PFSK-1 (cell line): ENCODE measurements around the gene DGKZ.

ENCODE experiments used
- FOXP2 ChIP-seq: optimal IDR thresholded peaks from 2 replicates; pipeline ENCODE3; 2011; ENCODE audit warnings: borderline replicate concordance, control low read depth, inconsistent platforms; ENCODE audit not compliant: insufficient read depth; ENCODE audit errors: extremely low read length, extremely low read depth
- POLR2AphosphoS5 ChIP-seq: IDR thresholded peaks from 2 replicates; pipeline ENCODE4 v1.6.1; 2012; ENCODE audit warnings: low read depth, mild to moderate bottlenecking, control low read depth, low read length, moderate library complexity
- REST ChIP-seq, 2 experiments: IDR thresholded peaks; 2 replicates each; pipeline versions ENCODE4 v1.6.1 to v1.8.0; 2011 to 2012; ENCODE audit warnings: low read depth in 2 of 2, low read length in 2 of 2, control low read depth in 1 of 2, inconsistent platforms in 1 of 2, mild to moderate bottlenecking in 1 of 2, moderate library complexity in 1 of 2; ENCODE audit not compliant: insufficient read depth in 1 of 2
- SIN3A ChIP-seq: IDR thresholded peaks from 2 replicates; pipeline ENCODE4 v1.6.1; 2012; ENCODE audit warnings: mild to moderate bottlenecking, low read length, moderate library complexity, borderline replicate concordance; ENCODE audit not compliant: insufficient read depth
- TAF1 ChIP-seq: IDR thresholded peaks from 2 replicates; pipeline ENCODE4 v1.6.1; 2012; ENCODE audit warnings: low read length, control low read depth, borderline replicate concordance; ENCODE audit not compliant: insufficient read depth

Gene DGKZ

GRCh38 chr11:46345881-46346484 lies 1.3 kb upstream of the DGKZ start:
- TF ChIP-seq SIN3A (no peak), POLR2AphosphoS5 (no peak), TAF1 (no peak), FOXP2 (no peak), REST (IDR thresholded peaks at IDR 0.05; ENCODE audit: insufficient read depth in 1 of 2, low read depth in 2 of 2, low read length in 2 of 2) (no peak)

- TF ChIP-seq POLR2AphosphoS5: no peak
- TF ChIP-seq TAF1: no peak
- TF ChIP-seq FOXP2: no peak
- no peak for TF ChIP-seq SIN3A
- TF ChIP-seq REST (IDR thresholded peaks at IDR 0.05; ENCODE audit: insufficient read depth in 1 of 2, low read depth in 2 of 2, low read length in 2 of 2): no peak
Observed at GRCh38 chr11:46347637-46348311, 511 bp downstream of the DGKZ start.

GRCh38 chr11:46348566-46349401 lies 1.5 kb downstream of the DGKZ start:
- TF ChIP-seq SIN3A (no peak), FOXP2 (no peak), TAF1 (no peak), REST (IDR thresholded peaks at IDR 0.05; ENCODE audit: insufficient read depth in 1 of 2, low read depth in 2 of 2, low read length in 2 of 2) (no peak), POLR2AphosphoS5 (no peak)

- TF ChIP-seq REST (IDR thresholded peaks at IDR 0.05; ENCODE audit: insufficient read depth in 1 of 2, low read depth in 2 of 2, low read length in 2 of 2) (no peak), TAF1 (no peak), FOXP2 (no peak), POLR2AphosphoS5 (no peak), SIN3A (no peak)
Observed at GRCh38 chr11:46350695-46351094, 3.4 kb downstream of the DGKZ start.
